ENCODE data around the gene DUOXA1.
"Not testable (repeated sequence)": the region's sequence is repeated elsewhere in the genome, so short reads cannot be mapped to it uniquely, and the experiment has no call there.

DUOXA1 gene

DNA sequence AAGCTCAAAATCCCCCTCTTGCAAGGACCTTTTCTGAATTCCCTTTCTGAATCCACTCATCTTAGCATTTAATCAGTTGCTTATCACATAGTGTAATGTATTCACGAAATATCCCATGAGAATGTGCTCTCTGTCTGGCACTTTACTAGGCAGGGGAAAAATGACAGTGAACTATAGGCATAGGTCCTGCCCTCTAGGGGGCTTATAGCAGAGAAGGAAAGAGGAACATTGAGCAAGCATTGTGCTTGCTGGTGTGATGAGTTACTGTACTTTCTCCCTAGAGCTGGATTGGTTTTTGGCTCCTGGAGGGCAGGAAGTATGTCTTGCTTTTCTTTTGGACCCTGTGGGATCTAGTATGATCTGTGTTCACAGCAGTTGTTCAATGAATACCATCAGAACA lies 42.2 kb downstream of the DUOXA1 start:
- no peak for DNase-seq

DNA sequence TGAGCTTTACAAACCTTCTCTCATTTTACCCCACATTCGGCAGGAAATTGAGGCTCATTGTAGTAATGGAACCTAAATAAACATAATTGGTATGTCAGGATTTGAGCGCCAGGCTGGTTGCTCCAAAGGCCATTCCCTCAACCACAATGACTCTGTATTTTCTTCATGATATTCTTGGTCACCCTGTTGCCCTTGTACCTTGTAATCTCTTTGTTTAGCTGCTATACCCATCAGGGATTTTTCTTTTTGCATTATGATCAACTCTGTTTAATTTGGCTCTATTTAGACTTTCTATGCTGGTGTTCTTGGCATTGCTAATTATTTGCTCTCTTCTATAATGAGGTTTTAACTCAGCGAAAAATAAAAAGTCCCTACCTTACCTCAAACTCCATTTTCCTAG lies 45.5 kb downstream of the DUOXA1 start:
- DNase-seq: no peak

DNA sequence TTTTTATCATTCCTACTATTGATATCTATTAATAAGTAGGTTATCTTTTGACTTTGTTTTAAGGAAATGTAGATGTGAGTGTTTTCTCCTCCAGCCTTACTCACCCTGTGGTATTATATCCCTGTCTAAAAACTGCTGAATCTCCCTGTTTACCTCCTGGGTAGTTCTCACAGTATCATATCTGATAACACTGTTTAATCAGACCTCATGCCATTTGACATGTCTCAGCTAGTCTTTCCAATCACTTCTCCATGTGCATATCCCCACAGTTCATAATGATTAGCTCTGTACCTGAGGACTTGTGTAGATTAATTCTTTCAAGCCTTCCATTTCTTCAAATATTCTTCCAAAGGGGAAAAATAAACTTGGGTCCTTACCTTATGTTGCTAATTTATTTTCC lies 46.5 kb downstream of the DUOXA1 start:
- no peak for DNase-seq

DNA sequence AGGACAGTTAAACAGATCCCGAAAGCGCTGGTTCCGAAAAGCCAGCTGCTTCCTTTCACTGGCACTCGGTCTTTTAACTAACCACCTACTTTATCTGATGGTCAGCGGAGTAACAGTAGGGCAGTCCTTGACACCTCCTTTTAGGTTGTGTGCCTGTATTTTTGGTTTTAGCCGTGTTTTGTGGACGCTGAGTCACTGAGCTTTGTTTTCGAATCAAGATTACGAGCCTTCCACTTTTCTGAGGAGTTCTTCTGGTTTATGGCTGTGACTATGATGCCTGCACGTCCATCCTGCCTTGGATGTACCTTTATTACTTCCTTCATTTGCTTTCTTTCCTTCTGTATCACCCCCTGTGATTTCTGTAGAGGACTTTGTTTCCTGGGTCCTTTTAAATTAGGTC lies 47.3 kb downstream of the DUOXA1 start:
- DNase-seq: not testable (repeated sequence)

DNA sequence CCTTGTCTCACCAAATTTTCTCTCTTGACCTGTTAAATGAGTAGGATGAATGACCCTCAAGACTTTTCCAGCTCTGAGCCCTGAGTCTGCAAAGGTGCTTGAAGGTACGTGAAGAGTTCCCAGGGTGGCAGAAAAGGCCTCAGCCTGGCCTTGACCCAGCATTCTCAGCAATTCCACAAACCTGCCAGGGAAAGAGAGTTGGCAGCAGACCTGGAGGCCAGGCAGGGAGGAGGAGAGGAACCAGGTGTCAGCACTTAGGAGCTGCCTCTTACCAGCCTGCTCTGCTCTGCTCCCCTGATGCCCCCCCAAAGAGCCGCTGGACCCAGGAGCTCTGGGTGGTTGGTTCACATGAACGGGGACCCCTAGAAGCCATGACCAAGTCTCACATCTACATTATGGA lies 49.1 kb downstream of the DUOXA1 start:
- DNase-seq: not testable (repeated sequence)

DNA sequence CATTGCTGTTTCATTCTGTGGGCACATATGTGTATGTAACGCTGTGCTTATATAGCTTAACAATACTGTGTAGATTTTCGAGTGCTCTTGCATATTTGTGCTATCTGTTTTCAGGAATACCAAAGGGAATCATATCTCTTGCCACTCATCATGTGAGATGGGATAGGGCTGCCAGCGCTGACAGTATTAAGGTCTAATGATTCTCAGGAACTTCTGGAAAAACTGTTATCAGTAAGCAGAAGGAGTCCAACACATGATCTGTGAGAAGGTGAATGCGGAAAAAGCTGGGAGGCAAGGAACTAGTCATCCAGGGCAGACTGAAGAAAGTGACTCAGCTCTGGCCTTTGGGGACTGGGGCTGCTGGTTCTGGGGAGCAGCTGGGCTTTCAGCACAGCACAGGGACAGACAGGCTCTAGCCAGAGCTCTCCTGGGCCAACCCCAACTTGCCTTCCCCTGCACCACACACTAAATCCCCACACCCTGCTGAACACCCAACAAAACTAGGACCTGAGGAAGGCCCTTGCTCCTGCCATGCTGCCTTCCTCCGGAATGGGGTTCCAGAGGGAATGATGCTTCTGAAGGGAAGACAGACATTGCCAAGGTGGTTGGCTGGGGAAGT lies 49.9 kb downstream of the DUOXA1 start:
- DNase-seq: not testable (repeated sequence)

DNA sequence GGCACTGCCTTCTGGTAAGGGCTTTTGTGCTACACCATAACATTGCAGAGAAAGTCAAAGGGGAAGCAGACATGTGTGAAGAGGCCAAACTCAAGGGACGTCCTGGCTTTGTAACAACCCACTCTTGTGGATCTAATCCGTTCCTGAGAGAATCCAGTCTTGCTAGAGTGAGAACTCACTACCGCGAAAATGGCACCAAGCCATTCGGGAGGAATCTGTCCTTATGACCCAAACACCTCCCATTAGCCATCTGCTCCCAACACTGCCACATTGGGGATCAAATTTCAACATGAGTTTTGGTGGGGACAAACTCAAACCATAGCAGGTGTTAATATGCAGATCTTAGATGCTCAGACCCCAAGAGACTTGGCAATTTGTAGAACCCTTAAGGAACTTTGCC lies 50.5 kb downstream of the DUOXA1 start:
- DNase-seq: not testable (repeated sequence)

DNA sequence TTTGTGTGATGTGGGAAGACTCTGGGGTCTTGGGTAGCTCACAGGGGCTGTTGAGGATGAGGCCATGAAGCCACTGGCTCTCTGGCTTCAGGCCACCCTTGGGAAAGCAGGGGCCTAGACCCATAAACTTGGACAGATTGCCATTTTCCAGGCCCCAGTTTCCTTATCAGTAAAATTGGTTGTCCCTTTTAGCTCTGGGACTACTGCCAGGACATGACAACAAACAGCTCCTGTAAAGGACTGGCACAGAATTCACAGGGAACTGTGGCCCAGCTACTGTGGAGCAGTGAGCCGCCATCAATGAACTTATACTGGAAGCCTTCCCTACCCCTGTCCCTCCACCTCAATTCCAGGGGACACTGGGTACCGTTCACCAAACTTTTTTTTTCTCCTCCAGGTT lies 52.3 kb downstream of the DUOXA1 start:
- DNase-seq: not testable (repeated sequence)

DNA sequence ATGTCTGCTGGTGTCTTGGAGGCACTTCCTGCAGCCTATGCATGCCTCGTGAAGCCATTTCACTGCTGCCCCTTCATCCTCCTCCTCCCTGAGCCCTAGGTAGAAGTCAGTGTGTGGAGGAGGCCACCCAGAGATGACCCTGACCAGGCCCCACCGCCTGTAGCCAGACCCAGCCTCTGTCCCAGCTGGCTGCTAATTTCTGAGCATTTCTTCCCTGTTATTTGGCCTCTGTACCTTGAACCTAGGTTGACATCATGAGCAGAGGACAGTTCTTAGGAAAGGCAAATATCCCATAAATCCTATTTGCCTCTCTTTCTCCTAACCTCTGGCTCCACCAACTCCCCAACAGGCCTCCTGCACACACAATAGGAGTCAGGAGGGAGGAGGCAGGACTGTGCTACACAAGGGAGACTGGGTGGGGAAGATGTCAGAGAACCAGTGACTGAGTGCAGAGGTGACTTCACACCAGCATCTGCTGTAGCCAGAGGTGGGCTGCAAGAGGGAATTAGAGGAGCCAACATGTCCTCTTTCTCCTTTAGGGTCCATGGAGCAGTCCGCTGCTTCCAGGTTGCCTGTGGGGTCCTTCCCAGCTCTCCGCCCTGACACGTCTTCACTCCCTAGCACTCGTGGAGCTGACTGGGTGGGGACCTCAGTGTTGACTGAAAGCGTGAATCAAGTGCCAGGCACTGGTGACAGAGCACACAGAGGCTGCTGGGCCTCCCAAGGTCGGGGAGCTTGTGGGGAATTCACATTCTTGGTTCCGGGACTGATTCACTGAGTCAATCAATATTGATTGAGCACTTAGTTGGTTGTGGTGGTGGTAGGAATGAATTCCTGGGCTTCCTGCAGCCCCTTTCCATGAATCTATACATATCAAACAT lies 54.0 kb downstream of the DUOXA1 start:
- not testable (repeated sequence) for DNase-seq

DNA sequence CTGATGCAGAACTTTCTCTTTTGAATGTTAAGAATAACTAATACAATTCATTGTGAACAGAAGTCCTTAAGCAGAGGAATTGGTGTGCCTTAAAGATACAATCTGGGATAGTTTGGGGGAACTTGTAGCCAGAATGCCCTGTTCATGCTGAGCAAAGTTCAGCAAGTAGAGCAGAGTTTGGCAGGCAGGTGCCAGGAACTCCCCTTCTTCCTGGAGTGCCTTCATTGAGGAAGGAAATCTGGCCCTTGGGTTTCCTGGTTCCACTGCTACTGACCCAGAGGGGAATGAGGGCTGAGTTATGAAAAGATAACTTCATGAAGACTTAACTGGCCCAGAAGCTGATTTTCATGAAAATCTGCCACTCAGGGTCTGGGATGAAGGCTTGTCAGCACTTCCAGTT lies 56.1 kb downstream of the DUOXA1 start:
- not testable (repeated sequence) for DNase-seq

DNA sequence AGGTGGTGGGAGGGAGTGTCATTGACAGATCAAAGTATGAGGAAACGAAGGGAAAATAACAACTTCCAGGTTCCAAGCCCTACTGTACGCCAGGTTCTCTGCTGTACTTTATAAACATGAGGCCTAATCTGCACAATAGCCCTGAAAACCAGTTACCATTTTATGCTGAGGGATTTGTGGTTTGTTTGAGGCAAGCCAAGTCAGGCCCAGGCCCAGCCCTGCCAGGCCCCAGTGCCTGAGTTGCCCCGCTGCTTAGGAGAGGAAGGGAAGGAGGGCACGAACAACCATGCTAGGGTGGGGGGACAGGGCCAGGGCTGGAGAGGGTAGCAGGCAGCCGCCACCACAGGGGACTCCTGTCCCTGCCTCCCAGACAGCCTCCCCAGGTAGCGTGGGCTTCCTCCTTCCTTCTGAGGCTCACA lies 59.7 kb downstream of the DUOXA1 start:
- not testable (repeated sequence) for DNase-seq

Data from activated CD8-positive, alpha-beta memory T cell treated with anti-CD3 and anti-CD28 coated beads, Interleukin-2, amount 50 U/mL, for 4 hours (primary cell).